HEK293 (cell line): Measurements from ENCODE around the gene MYO3A.

Experiments
- CTCF ChIA-PET: fragments of 350-600 bp; formaldehyde crosslinking; extraction: SDS; loops from one replicate; lab custom pipeline; 2021; ENCODE audit warnings: antibody characterized with exemption; lab: Yijun Ruan, JAX
- POLR2A ChIA-PET: fragments of 300-600 bp; formaldehyde crosslinking; extraction: SDS; loops from one replicate; lab custom pipeline; 2020; ENCODE audit warnings: antibody characterized with exemption, inconsistent platforms; lab: Yijun Ruan, JAX
- H3K27ac ChIP-seq: fragments of 200-500 bp; sonication (Bioruptor generic); 2 replicates; pipeline ENCODE4 v1.5.1; 2014; ENCODE audit warnings: low read depth, low read length, control low read depth, inconsistent platforms; ENCODE audit errors: extremely low read depth
- H3K36me3 ChIP-seq, 2 experiments: fragments of 200-500 bp in 1 of 2; sonication (Bioruptor generic) in 1 of 2; 1 replicate in 1 of 2; 2 replicates in 1 of 2; pipeline ENCODE4 v1.5.1; 2014 to 2017; ENCODE audit warnings: inconsistent platforms in 2 of 2, low read length in 2 of 2; ENCODE audit not compliant: control insufficient read depth in 2 of 2, insufficient read depth in 1 of 2
- H3K4me1 ChIP-seq: fragments of 200-500 bp; sonication (Bioruptor generic); 2 replicates; pipeline ENCODE4 v1.5.1; 2014; ENCODE audit warnings: mild to moderate bottlenecking, low read length, inconsistent platforms; ENCODE audit not compliant: control insufficient read depth, insufficient read depth
- H3K4me3 ChIP-seq: 2 replicates; pipeline ENCODE4 v1.5.1; 2011; ENCODE audit warnings: low read depth, mild to moderate bottlenecking, control low read depth, low read length, moderate library complexity
- H3K9me3 ChIP-seq: fragments of 200-500 bp; sonication (Bioruptor generic); 2 replicates; pipeline ENCODE4 v1.5.1; 2014; ENCODE audit warnings: low read depth, low read length, inconsistent platforms; ENCODE audit not compliant: control insufficient read depth, insufficient read depth
- GFI1B ChIP-seq: fragments of 450-650 bp; formaldehyde crosslinking; IDR thresholded peaks from 2 replicates; pipeline ENCODE4 v1.5.1; 2016; ENCODE audit warnings: missing biosample characterization, missing genetic modification characterization
- KLF16 ChIP-seq: fragments of 450-650 bp; formaldehyde crosslinking; IDR thresholded peaks from 2 replicates; pipeline ENCODE4 v1.5.1; 2017; ENCODE audit warnings: missing biosample characterization, missing genetic modification characterization
- OVOL3 ChIP-seq: fragments of 450-650 bp; formaldehyde crosslinking; IDR thresholded peaks from 2 replicates; pipeline ENCODE4 v1.5.1; 2016; ENCODE audit warnings: missing biosample characterization, missing genetic modification characterization
- REPIN1 ChIP-seq: fragments of 450-650 bp; formaldehyde crosslinking; IDR thresholded peaks from 2 replicates; pipeline ENCODE4 v1.5.1; 2017; ENCODE audit warnings: missing biosample characterization, missing genetic modification characterization, low read depth
- SP2 ChIP-seq: fragments of 450-650 bp; formaldehyde crosslinking; IDR thresholded peaks from 2 replicates; pipeline ENCODE4 v1.5.1; 2016; ENCODE audit warnings: missing biosample characterization, missing genetic modification characterization
- ZBTB17 ChIP-seq: fragments of 450-650 bp; formaldehyde crosslinking; IDR thresholded peaks from 2 replicates; pipeline ENCODE4 v1.5.1; 2016; ENCODE audit warnings: missing biosample characterization, missing genetic modification characterization
- ZNF146 ChIP-seq: fragments of 450-650 bp; formaldehyde crosslinking; IDR thresholded peaks from 2 replicates; pipeline ENCODE4 v1.5.1; 2016; ENCODE audit warnings: missing biosample characterization, missing genetic modification characterization
- ZNF157 ChIP-seq: fragments of 450-650 bp; formaldehyde crosslinking; IDR thresholded peaks from 2 replicates; pipeline ENCODE4 v1.5.1; 2016; ENCODE audit warnings: missing biosample characterization, missing genetic modification characterization
- ZNF175 ChIP-seq: fragments of 450-650 bp; formaldehyde crosslinking; IDR thresholded peaks from 2 replicates; pipeline ENCODE4 v1.5.1; 2016; ENCODE audit warnings: missing biosample characterization, missing genetic modification characterization
- ZNF221 ChIP-seq: fragments of 450-650 bp; formaldehyde crosslinking; IDR thresholded peaks from 2 replicates; pipeline ENCODE4 v1.5.1; 2017; ENCODE audit warnings: missing biosample characterization, missing genetic modification characterization, borderline replicate concordance
- ZNF248 ChIP-seq: fragments of 450-650 bp; formaldehyde crosslinking; IDR thresholded peaks from 2 replicates; pipeline ENCODE4 v1.5.1; 2017; ENCODE audit warnings: missing biosample characterization, missing genetic modification characterization
- ZNF391 ChIP-seq: fragments of 450-650 bp; formaldehyde crosslinking; IDR thresholded peaks from 2 replicates; pipeline ENCODE4 v1.5.1; 2016; ENCODE audit warnings: low read depth, missing biosample characterization, missing genetic modification characterization, borderline replicate concordance
- ZNF423 ChIP-seq: fragments of 450-650 bp; formaldehyde crosslinking; IDR thresholded peaks from 2 replicates; pipeline ENCODE4 v1.5.1; 2016; ENCODE audit warnings: missing biosample characterization, missing genetic modification characterization
- ZNF473 ChIP-seq: fragments of 450-650 bp; formaldehyde crosslinking; IDR thresholded peaks from 2 replicates; pipeline ENCODE4 v1.5.1; 2017; ENCODE audit warnings: missing biosample characterization, missing genetic modification characterization
- ZNF510 ChIP-seq: fragments of 450-650 bp; formaldehyde crosslinking; IDR thresholded peaks from 2 replicates; pipeline ENCODE4 v1.5.1; 2018; ENCODE audit warnings: mild to moderate bottlenecking, missing genetic modification characterization, missing biosample characterization; ENCODE audit not compliant: insufficient replicate concordance
- ZNF629 ChIP-seq: fragments of 450-650 bp; formaldehyde crosslinking; IDR thresholded peaks from 2 replicates; pipeline ENCODE4 v1.5.1; 2017; ENCODE audit warnings: missing biosample characterization, missing genetic modification characterization
- ZNF692 ChIP-seq: fragments of 450-650 bp; formaldehyde crosslinking; IDR thresholded peaks from 2 replicates; pipeline ENCODE4 v1.5.1; 2016; ENCODE audit warnings: missing biosample characterization, missing genetic modification characterization
- ZNF701 ChIP-seq: fragments of 450-650 bp; formaldehyde crosslinking; IDR thresholded peaks from 2 replicates; pipeline ENCODE4 v1.5.1; 2016; ENCODE audit warnings: missing biosample characterization, missing genetic modification characterization
- ZNF747 ChIP-seq: fragments of 450-650 bp; formaldehyde crosslinking; IDR thresholded peaks from 2 replicates; pipeline ENCODE4 v1.5.1; 2016; ENCODE audit warnings: missing biosample characterization, missing genetic modification characterization
- ZNF792 ChIP-seq: fragments of 450-650 bp; formaldehyde crosslinking; IDR thresholded peaks from 2 replicates; pipeline ENCODE4 v1.5.1; 2016; ENCODE audit warnings: missing biosample characterization, missing genetic modification characterization
- TF ChIP-seq, protein P1 (sequence below): fragments of 450-650 bp; formaldehyde crosslinking; IDR thresholded peaks from 2 replicates; pipeline ENCODE4 v1.5.1; 2016; ENCODE audit warnings: missing biosample characterization, missing genetic modification characterization, low read depth
- TF ChIP-seq, protein P2 (sequence below): fragments of 450-650 bp; formaldehyde crosslinking; IDR thresholded peaks from 2 replicates; pipeline ENCODE4 v1.5.1; 2016; ENCODE audit warnings: missing biosample characterization, missing genetic modification characterization
- TF ChIP-seq, protein P3 (sequence below): fragments of 450-650 bp; IDR thresholded peaks from 2 replicates; pipeline ENCODE4 v1.5.1; 2018; ENCODE audit warnings: missing biosample characterization, mild to moderate bottlenecking, missing genetic modification characterization
- TF ChIP-seq, protein P4 (sequence below): fragments of 450-650 bp; formaldehyde crosslinking; IDR thresholded peaks from 2 replicates; pipeline ENCODE4 v1.5.1; 2016; ENCODE audit warnings: missing biosample characterization, missing genetic modification characterization
- TF ChIP-seq, protein P5 (sequence below): fragments of 450-650 bp; formaldehyde crosslinking; IDR thresholded peaks from 2 replicates; pipeline ENCODE4 v1.5.1; 2017; ENCODE audit warnings: missing biosample characterization, mild to moderate bottlenecking, missing genetic modification characterization, moderate library complexity

The MYO3A gene

DNA sequence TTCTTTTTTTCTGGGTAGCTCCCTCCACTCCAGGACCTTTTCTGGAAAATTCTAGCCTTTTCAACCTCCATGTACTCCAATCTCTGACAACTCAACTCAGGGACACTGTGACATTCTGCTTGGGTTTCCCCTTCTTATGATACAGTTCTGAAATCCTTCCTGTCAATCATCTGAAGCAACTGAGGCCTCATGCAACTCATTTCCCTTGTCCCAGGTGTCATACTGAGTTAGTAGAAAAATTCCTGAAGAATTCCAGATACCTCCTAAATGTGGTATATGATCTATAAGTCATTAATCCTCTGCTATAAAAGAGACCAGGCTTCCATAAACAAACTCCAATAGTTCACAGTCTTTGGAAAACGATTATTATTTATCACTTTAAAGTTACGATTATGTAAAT, 43.0 kb upstream of the MYO3A start (continued):
- TF ChIP-seq, protein P1, sequence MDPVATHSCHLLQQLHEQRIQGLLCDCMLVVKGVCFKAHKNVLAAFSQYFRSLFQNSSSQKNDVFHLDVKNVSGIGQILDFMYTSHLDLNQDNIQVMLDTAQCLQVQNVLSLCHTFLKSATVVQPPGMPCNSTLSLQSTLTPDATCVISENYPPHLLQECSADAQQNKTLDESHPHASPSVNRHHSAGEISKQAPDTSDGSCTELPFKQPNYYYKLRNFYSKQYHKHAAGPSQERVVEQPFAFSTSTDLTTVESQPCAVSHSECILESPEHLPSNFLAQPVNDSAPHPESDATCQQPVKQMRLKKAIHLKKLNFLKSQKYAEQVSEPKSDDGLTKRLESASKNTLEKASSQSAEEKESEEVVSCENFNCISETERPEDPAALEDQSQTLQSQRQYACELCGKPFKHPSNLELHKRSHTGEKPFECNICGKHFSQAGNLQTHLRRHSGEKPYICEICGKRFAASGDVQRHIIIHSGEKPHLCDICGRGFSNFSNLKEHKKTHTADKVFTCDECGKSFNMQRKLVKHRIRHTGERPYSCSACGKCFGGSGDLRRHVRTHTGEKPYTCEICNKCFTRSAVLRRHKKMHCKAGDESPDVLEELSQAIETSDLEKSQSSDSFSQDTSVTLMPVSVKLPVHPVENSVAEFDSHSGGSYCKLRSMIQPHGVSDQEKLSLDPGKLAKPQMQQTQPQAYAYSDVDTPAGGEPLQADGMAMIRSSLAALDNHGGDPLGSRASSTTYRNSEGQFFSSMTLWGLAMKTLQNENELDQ (tag by site-specific recombination): no peak
- TF ChIP-seq ZNF248 (tag by site-specific recombination): no peak
- TF ChIP-seq ZNF221: no peak
- TF ChIP-seq ZBTB17 (tag by site-specific recombination): no peak
- no peak for TF ChIP-seq OVOL3 (tag by site-specific recombination)
- no peak for TF ChIP-seq ZNF146 (tag by site-specific recombination)
- no peak for TF ChIP-seq ZNF510

- TF ChIP-seq ZNF701 (tag by site-specific recombination) (no peak), ZNF423 (tag by site-specific recombination) (no peak), ZNF157 (tag by site-specific recombination) (no peak), ZNF175 (no peak), ZNF473 (no peak), KLF16 (no peak), ZNF792 (tag by site-specific recombination) (no peak), ZNF391 (tag by site-specific recombination) (no peak), ZNF692 (no peak), ZNF629 (tag by site-specific recombination) (no peak), SP2 (tag by site-specific recombination) (no peak), REPIN1 (no peak), ZNF747 (no peak), GFI1B (no peak)
- TF ChIP-seq, protein P2, sequence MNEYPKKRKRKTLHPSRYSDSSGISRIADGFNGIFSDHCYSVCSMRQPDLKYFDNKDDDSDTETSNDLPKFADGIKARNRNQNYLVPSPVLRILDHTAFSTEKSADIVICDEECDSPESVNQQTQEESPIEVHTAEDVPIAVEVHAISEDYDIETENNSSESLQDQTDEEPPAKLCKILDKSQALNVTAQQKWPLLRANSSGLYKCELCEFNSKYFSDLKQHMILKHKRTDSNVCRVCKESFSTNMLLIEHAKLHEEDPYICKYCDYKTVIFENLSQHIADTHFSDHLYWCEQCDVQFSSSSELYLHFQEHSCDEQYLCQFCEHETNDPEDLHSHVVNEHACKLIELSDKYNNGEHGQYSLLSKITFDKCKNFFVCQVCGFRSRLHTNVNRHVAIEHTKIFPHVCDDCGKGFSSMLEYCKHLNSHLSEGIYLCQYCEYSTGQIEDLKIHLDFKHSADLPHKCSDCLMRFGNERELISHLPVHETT (tag by site-specific recombination): no peak
- TF ChIP-seq, protein P3, sequence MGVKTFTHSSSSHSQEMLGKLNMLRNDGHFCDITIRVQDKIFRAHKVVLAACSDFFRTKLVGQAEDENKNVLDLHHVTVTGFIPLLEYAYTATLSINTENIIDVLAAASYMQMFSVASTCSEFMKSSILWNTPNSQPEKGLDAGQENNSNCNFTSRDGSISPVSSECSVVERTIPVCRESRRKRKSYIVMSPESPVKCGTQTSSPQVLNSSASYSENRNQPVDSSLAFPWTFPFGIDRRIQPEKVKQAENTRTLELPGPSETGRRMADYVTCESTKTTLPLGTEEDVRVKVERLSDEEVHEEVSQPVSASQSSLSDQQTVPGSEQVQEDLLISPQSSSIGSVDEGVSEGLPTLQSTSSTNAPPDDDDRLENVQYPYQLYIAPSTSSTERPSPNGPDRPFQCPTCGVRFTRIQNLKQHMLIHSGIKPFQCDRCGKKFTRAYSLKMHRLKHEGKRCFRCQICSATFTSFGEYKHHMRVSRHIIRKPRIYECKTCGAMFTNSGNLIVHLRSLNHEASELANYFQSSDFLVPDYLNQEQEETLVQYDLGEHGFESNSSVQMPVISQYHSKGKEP (tag by site-specific recombination): no peak
- TF ChIP-seq, protein P4, sequence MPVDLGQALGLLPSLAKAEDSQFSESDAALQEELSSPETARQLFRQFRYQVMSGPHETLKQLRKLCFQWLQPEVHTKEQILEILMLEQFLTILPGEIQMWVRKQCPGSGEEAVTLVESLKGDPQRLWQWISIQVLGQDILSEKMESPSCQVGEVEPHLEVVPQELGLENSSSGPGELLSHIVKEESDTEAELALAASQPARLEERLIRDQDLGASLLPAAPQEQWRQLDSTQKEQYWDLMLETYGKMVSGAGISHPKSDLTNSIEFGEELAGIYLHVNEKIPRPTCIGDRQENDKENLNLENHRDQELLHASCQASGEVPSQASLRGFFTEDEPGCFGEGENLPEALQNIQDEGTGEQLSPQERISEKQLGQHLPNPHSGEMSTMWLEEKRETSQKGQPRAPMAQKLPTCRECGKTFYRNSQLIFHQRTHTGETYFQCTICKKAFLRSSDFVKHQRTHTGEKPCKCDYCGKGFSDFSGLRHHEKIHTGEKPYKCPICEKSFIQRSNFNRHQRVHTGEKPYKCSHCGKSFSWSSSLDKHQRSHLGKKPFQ: no peak
- TF ChIP-seq, protein P5, sequence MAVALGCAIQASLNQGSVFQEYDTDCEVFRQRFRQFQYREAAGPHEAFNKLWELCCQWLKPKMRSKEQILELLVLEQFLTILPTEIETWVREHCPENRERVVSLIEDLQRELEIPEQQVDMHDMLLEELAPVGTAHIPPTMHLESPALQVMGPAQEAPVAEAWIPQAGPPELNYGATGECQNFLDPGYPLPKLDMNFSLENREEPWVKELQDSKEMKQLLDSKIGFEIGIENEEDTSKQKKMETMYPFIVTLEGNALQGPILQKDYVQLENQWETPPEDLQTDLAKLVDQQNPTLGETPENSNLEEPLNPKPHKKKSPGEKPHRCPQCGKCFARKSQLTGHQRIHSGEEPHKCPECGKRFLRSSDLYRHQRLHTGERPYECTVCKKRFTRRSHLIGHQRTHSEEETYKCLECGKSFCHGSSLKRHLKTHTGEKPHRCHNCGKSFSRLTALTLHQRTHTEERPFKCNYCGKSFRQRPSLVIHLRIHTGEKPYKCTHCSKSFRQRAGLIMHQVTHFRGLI (tag by site-specific recombination): no peak
- TF ChIP-seq, all 188 proteins: peak for 0
- H3K27ac ChIP-seq: no peak overlapping the region
- POLR2A ChIA-PET: interaction anchor here (0.6 kb wide), 1 partner anchor 189 kb away, joined by 3 read pairs; no protein-coding TSS in a partner anchor
- CTCF ChIA-PET: interaction anchor here (0.6 to 0.7 kb wide), 2 partner anchors 19 to 214 kb away, joined by 3 read pairs; no protein-coding TSS in a partner anchor
- no peaks in the 10 kb centered on the region for H3K4me1 ChIP-seq
- H3K36me3 ChIP-seq: no peaks in the 10 kb centered on the region
- H3K9me3 ChIP-seq: no peaks in the 10 kb centered on the region
- H3K4me3 ChIP-seq: no peak overlapping the region
These were observed 38.2 kb upstream of the MYO3A start for GRCh38 chr10:25895856-25896255.
